GM19240 (cell line): ENCODE measurements around the gene RIPPLY3.

Source experiments
- DNase-seq: peaks from one replicate; pipeline ENCODE4 v3.0.0; 2011; ENCODE audit warnings: low spot score; ENCODE audit not compliant: insufficient read length

The RIPPLY3 gene, protein sequence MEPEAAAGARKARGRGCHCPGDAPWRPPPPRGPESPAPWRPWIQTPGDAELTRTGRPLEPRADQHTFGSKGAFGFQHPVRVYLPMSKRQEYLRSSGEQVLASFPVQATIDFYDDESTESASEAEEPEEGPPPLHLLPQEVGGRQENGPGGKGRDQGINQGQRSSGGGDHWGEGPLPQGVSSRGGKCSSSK

DNA sequence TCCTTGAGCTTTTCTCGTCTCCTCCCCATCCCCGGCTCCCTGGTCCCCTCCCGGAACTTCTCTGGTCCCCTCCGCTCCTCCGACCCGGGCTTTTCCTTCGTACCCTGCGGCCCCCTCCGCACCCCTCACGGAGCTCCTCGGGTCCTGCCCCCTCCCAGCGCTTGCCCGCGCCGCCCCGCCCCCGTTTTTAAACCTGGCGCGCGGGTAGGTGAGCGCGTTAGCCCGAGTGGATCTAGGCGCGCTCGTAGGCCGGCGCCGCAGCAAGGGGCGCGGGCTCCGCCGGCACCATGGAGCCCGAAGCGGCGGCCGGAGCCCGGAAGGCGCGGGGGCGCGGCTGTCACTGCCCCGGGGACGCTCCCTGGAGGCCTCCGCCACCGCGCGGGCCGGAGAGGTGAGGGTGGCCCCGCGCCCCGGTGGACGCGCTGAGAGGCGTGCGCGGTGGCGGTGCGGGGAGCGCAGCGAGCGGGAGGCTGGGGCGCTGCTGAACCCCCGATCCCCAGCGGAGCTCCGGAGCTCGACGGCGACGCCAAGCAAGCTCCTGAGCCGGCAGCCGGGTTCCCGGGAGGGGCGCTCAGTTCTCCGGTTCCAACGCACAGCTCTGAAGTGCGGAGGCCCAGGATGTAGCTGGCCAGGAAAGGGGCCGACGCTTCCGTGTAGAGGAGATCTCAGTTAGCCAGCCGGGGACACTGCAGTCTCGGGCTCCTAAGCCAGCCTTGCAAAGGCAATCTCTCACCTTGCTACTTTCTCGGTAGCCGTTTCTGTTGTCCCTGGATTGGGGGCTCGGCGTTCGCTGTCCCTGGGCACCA lies at the start of gene RIPPLY3:
RIPPLY3 (plus strand) TSS at position 217 of the 806 bp plus-strand sequence; CDS start at position 288, 71 bp downstream.
- DNase-seq, result no peak

DNA sequence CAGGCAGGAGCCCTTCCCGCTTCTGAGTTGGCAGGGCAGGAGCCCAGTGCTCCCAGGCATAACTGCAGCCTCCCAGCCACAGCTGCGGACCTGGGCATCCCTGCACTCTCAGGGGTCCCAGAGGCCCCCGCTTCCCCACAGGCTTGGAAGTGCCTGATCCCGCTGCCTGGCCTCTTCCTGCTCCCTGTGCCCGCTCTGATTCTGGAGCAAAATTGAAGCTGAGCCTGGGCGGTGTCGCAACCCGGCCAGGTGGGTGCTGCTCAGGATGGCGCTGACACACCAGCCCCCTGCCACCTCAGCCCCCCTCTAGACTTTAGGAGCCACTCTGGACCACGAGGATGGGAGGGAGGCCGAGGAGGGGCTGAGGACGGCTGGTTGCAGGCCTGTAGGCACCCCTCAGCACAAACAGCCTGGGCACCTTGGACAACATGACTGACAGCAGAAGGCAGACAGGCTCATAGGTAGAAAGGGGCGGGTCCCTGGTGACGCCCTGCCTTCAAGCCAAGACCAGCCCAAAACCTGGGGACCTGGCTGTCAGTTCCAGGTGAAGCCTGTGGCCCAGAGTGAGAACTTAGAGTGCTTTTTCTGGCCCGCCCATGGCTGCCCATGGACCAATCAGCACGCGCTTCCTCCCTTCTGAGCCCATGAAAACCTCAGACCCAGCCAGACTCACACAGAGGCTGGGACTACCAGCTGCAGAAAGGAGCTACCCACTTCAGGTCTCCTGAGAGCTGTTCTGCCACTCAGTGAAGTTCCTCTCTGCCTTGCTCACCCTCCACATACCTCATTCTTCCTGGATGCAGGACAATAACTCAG lies 47.3 kb upstream of the RIPPLY3 start:
- no peak for DNase-seq

DNA sequence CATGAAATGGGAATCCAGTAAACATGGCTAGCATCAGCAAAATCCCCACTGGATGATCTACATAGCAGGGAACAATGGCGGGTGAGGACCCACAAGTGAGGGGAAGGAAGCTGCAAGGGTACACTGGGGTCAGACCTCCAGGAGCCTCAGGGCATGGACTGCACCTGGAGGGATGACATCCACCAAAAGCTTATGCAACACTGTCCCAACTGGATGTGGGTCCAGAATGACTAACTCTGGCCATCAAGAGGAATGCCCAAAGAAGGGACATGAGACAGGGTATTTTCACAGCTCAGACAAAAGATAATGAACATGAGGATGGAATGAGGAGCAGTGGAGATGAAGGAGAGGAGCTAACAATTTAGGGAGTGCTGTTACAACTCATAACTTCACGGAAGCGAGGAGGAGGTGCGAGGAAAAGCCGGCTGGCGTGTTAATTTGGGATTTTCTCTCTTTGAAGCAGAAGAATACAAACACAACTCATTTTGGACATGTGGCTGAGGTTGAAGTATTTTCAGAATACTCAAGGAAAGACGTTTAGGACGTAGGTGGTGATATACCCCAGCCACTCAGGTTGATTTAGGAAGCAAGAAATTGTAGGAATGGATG lies 45.7 kb upstream of the RIPPLY3 start:
- DNase-seq, result no peak

DNA sequence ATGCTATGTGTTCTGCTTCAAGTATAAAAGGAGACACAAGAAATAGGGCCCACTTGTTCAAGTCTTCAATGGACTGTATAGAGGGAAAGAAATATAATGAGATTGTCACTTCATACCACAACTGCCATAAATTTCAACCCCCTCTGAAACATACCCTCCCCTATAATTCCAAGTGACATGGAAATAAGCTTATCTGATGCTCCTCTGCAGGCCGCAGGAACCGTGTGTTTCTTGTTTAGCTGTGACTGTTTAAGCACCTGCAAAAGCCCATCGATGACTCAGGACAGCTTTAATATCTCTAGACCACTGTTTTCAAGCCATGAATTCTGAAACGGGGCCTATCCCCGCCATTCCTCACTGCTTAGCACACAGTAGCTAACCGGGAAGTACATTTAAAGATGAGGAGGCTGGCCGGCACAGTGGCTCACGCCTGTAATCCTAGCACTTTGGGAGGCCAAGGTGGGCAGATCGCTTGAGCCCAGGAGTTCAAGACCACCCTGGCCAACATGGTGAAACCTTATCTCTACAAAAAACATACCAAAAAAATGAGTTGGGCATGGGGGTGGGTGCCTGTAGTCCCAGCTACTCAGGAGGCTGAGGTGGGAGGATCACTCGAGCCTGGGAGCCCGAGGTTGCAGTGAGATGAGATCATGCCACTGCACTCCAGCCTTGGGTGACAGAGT lies 44.3 kb upstream of the RIPPLY3 start:
- no peak for DNase-seq

DNA sequence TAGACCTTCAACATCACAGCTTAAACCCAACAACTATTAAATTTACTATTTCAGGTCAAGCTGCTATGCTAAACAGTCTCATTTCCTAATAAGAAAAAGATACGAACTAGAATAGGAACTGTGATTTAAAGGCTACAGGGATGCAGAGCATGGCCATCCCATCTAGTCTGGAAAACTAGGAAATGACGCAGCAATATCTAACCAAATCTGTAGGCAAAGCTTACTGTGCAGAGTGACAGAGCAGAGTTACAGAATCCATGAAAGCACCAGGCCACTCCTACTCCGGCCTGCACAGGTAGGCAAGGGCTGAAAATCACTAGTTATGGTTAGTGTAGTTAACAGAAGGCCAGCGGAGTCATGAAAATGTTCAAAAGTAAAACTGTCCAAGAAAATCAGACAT lies 42.1 kb upstream of the RIPPLY3 start:
- DNase-seq, result no peak

DNA sequence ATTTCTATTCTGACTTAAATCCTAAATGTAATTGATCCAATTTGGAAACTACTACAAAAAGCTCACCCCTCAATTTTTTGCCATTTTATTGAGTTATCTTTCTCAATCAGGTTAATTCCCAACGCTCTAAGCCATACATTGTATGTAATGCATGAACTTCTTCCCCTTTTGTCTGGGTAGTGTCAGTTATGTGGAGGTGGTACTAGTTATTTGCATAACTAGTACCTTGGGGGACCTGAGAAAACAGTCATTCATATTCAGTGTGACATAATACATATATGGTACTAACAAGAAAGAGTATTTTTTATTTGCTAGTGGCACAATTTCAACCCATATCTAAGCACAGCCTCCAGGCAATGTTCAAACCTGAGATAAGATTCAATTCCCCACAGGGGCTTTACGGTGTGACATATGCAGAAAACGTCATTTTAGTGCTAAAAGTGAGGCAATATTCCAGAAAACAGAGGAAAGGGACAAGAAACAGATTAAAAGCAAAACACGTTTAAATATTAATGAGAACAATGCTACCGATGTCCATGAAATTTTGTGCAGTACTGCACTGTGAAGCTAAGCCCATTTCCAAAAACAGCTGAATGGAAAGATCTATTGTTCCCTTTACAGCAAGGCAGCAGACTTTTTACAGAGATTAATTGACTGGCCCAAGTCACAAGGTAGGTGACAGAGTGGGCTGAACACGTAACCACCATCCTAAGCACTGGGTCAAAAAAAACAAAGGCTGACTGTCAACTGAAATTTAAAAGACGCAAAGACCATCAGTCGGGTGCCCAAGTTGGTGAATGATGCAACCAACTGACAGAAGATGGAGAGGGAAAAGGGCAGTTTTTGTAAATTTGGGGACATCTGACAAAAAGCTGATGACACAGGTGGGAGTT lies 41.4 kb upstream of the RIPPLY3 start:
- DNase-seq, result no peak

DNA sequence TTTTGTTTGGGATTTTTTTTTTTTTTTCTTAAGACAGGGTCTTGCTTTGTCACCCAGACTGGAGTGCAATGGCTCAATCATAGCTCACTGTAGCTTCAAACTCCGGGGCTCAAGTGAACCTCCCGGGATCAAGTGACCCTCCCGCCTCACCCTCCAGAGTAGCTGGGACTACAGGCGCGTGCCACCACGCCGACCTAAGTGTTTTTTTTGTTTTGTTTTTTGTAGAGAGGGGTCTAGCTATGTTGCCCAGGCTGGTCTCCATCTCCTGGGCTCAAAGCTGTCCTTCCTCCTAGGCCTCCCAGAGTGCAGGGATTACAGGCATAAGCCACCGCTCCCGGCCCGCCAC lies 40.8 kb upstream of the RIPPLY3 start:
- DNase-seq, result no peak

DNA sequence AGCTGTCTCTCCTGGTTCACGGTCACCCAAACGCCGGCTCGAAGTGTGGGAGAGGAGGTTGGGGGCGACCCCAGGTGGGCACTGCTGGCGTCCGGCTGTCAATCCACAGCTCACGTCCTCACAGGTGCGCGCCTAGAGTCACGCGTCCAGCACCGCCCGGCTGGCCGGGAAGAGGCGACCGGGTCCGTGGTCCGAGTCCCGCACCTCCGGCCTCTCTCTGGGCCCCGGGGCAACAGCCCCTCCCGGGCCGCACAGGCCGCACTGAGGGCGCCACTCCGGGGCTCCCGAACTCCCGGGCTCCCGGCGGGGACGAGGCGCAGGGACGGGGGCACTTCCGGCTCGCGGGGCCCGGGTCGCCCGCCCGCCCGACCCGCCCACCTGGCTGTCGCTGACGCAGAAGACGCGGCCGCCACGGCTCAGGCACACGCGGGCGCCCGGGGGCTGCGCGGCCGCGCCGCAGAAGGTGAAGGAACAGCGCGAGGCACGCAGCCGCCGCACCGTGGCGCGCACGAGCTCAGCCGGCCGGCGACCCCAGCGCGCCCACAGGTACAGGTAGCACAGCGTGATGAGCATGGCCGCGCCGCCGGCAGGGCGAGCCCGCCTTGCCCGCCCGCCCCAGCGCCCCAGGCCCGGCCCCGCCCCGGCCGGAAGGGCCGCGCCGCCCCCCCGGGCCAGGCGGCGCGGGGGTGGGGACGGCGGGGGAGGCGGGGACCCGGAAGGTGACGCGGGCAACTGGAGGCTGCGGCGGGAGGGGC lies 40.3 kb upstream of the RIPPLY3 start, which contains the start of gene HLCS:
HLCS (minus strand) TSS at position 604 of the 755 bp plus-strand sequence; CDS start at position 573, 31 bp downstream.
- DNase-seq, result peak; percentile 52

DNA sequence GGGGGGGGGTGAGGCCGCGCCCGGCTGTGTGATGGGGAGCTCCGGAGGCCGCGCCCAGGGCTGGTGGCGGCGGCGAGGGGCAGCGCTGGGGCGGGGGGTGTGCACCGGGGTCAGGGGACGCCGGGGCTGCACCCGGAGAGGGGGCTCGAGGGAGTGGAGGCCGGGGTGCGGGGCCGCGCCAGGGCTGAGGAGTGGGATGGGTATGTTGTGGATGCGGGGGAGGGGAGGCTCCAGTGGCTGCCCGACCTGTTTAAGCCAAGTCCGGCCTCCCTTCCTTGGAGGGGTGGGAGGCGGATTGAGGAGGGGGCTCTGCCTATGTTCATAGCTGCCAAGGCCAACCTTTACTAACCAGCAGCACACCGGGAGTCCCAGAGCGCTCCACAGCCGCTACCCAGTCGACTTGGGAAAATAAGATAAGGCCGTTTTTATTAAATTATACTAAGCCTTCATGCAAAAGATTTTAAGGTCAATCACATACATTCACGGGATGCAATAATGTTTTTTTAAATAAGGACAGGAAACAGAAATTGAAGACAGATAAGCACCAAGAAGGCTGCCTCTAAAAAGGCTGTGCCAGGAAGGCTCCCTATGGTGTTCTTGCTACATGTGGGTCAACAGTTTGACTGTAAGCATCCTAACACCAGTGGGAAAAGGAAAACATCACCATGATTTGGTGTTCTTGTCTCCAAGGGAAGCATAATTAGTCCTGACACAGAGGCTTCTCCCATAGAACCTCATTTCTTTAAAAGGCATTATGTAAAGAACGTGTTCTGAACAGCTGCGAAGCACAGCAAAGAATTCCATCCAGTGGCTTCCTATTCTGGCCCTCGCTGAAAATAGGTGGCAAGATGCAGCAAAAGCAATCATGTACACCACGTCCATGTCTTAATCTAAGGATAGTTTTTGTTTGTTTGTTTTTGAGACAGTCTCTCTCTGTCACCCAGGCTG lies 39.4 kb upstream of the RIPPLY3 start:
- no peak for DNase-seq

DNA sequence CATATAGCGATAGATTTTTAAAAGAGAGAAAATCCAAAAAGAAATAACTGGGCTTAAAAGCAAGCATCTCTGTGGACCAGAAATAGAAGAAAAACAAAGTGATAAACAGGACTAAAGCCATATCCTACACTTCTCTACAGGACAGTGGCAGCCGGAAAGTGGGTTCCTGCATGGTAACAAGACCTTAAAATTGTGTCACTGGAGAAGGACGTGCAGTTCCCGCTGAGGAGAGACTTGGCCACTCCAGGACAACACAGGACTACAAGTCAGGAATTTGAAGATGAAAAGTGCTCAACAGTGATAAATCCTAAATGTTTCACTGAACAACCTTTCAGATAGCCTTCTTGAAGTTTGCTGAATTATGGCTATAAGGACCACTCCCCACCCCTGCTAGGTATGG lies 38.1 kb upstream of the RIPPLY3 start:
- no peak for DNase-seq

DNA sequence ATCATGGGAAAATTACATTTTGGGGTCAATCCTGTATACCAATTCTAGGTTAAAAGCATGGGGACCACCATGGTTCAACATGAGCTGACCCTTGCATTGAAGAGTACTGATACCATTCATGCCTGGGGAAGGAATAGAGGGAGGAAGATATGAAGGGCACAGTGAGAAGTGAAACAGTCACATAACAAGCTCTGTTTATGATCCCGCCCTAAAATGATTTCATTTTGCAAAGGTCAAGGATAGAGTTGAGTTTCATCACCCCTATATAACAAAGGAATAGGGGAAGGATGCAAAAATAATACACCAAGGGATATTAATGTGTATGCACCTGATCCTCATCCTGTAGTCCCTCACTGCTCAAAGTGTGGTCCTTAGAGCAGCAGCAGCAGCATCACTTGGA lies 37.5 kb upstream of the RIPPLY3 start:
- DNase-seq, result no peak

DNA sequence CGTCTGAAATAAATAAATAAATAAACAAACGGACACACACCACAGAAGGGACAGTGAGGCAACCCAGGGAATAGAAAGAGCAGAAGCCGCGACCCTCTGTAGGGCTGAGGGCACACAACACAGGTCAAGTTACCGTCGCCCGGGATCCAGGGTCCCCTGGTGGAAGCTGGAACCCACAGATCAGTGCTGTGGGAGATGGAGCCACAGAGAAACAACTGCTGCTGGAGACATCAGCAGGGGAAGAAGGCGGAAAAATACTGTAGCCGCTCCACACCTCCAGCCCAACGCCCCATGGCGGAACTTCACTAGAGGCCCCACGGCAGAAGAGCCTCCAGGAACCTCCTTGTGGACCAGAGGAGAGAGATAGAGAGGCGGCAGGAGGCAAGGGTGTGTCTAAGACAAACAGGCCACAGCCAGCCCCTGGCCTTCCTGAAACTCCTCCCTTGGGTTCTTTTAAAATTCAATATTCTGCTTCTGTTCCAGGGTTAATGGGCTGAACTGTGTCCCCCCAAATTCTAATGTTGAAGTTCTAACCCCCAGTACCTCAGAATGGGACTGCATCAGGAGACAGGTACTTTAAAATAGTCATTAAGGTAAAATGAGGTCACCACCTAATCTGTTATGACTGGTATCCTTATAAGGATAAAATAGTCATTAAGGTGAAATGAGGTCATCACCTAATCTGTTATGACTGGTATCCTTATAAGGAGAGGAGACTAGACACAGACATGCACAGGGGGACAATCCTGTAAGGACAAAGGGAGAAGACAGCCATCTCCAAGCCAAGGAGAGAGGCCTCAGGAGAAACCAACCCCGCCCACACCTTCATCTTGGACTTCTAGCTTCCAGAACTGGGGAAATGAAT lies 32.3 kb upstream of the RIPPLY3 start:
- no peak for DNase-seq

DNA sequence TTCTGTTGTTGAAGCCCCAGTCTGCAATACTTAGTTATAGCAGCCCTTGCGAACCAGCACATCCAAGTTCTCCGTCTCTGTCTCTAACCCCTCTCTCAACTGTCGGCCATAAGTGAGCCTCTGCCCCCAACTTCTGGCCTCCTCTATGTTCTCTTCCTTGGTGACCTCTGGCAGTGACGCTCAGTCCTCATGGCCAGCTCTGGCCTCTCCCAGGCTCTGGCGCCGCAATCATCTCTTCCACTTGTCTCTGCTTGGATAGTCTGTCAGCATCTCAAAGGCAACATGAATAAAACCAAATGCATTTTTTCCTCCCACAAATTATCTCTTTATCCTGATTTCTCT lies 31.7 kb upstream of the RIPPLY3 start:
- no peak for DNase-seq

DNA sequence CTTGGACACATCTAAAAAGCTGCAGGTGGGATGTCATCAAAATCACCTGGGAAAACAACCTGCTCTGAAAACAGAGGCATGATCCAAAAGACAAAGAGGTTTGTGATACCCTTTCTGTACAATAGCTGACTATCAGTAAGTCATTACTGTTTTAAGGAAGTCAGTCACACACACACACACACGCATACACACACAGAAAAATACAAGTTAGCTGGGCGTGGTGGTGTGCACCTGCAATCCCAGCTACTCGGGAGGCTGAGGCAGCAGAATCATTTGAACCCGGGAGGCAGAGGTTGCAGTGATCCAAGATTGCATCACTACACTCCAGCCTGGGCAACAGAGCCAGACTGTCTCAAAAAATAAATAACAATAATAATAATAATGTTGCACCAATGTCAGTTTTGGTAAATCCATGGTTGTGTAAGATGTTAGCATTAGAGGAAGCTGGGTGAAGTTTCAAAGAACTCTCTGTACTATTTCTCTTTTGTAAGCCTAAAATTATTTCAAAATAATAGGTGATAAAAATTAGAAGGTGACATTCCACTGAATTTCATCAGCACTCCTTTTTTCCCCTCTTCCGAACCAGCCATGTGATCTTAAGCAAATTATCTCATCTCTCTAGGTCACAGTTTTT lies 30.2 kb upstream of the RIPPLY3 start:
- no peak for DNase-seq

DNA sequence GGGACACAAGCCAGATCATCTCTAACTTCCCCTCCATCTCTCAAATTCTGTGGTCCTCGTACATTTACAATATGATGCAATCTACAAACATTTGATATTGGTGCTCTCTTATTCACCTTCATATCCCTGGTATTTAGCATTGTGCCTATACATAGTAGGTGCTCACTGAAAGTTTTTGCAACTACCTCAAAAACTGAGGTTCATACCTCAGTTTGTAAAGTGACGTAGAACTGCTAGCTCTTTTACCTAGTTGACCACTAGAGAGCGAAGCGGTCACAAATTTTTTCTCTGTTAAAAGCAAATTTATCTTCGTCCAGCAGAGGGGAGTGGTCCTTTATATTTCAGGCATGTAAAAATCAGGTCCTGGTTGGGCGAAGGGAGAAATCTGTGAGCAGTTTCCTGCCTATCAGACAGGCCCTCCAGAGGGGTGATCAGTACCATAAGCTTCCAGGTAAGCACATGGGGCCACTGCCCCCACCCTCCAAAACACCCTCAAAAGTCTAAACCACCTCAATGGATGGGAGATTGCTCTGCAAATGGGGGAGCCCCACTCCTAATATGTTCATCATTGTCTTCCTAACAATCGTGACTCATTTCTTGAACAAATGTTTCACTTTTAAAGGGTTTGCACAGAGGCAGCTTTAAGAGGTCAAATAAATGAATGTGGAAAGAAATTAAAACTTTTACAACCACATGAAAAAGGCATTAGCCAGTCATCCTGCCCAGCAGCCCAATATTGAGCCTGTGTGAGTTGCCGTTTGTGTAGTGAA lies 29.4 kb upstream of the RIPPLY3 start:
- no peak for DNase-seq
